NCI-H2196 (cell line): ENCODE results near the gene DHX16.

Experiments used
- DNase-seq: peaks from one replicate; lab custom pipeline; 2025; ENCODE audit not compliant: unreplicated experiment; lab: John Stamatoyannopoulos, UW

Gene DHX16

GRCh38 chr6:30640481-30640880, 32.3 kb downstream of the DHX16 start:
- DNase-seq, result no peak

GRCh38 chr6:30635834-30636233, 37.0 kb downstream of the DHX16 start:
- no peak for DNase-seq

DNA sequence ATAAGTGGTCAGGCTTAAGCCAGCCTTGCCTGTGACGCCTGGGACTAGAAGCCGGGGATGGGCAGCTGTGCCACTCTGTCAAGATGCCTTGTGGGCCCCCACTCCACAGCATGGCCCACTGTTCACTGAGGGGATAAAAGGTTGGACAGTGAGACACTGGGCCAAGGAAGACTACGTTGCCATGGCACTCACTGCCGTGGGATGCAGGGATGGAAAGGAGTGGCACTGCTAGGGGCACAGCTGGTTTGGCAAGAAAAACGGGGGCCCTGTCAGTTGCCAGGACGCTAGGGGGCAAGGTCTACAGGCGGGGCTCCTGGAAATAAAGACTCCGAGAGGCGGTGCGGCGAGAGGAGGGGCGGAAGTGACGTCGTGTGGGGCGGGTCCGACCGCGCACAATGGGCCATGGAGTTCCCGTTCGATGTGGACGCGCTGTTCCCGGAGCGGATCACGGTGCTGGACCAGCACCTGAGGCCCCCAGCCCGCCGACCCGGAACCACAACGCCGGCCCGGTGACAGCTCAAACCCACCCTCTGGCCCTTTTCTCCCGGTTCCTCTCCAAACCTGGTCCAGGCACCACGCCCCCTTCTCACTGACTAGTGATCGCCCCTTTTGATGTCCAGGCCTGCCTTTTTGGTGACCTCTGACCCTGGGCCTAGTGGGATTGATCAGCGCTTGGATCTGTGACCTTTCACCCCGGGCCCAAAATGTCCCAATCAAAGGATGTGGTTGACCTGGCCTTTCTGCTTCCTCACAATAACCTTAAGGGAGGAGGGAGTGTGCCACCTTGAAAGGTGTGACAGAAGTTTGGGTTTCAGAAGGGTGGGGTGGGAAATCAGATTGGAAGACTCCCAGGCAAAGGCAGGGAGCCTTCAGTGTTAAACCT, 46.1 kb downstream of the DHX16 start, which contains the start of gene ATAT1:
ATAT1 (plus strand) TSS at position 391 of the 883 bp plus-strand sequence.
- peak; percentile 87 for DNase-seq

- DNase-seq, result no peak
Observed at GRCh38 chr6:30625511-30625910, 47.3 kb downstream of the DHX16 start.

- DNase-seq, result no peak
Observed at GRCh38 chr6:30619561-30619960, 53.2 kb downstream of the DHX16 start.

- DNase-seq, result no peak
Observed at GRCh38 chr6:30618270-30618797, 54.5 kb downstream of the DHX16 start.

- DNase-seq, result peak; percentile 95
Observed at GRCh38 chr6:30617565-30618269, 55.1 kb downstream of the DHX16 start, which contains the start of gene MRPS18B. TSS of gene MRPS18B (plus strand) at chr6:30617840. CDS start at chr6:30617866, 26 bp downstream.

- peak; percentile 99 for DNase-seq
Observed at GRCh38 chr6:30616811-30617564, 55.8 kb downstream of the DHX16 start, which contains the start of gene PPP1R10. TSS of gene PPP1R10 (minus strand) at chr6:30617243. CDS start at chr6:30609944, 7,299 bp downstream.

GRCh38 chr6:30615958-30616810, 56.6 kb downstream of the DHX16 start:
- DNase-seq, result peak; percentile 26

DNA sequence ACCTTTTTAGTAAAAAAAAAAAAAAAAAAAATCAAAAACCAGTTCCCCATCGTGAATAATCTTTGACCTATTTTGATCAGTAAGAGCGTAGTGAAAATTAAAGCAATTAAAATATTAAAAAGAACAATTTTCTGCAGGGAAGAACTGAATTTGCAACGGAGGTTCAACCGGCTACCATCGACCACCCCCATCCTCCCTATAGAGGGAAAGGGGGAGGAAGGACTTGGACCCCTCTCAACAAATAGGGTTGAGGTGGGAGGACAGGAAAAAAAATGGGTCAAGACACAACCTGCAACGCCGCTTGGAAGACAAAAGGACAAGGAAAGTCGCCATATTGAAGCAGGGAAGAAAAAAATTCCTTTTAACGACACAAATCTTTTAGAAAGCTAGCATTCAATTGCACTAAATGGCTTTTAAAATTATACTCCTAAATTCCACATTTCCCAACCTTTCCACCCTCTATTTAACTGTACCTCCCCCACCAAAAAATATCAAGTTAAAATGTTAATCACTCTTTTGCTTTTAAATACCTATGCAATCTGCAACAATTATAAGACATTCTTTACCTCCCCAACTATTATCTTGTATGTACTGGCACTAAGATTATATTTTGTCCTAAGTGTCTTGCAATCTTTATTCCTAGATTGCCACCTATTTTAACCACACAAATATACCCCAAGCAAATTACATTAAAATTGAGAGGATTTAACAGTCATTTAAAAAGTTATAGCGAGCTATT, 57.4 kb downstream of the DHX16 start:
- DNase-seq, result peak; percentile 35

GRCh38 chr6:30614843-30615218, 58.0 kb downstream of the DHX16 start:
- DNase-seq, result peak; percentile 95

DNA sequence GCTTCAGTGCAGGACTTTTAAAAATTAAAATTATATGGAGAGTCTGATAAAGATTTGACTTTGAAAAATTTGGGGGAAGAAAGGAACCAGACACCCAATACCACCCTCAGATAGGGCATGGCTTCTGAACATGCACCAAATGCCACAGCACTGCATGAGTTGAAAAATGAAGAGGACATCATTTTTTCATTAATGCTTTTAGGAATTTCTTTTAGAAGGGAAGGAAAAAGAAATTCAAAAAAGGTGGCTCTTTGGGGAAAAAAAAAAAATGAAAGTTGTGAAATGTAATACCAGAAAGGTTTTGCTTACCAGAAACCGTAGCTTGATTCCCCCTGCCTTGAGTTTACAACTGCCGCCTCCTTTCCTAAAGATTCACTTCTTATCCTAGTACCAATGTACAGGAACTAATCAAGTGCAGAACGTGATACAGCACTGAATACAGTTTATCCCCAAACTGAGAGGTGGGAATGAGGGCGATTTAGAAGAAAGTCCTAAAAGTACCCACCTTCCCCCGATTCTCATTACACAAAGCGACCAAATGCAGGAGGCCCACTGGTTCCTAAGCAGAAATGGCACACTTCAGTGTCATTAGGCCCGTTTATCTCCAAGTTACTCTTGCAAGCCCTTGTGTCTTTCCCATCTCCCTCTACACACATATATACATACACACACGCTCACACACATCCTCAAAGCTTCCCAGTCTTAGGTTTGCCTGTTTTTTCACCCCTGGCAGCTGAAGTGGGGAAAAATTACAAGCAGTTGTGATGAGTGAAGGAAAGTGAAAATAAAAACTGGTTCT, 58.6 kb downstream of the DHX16 start:
- DNase-seq, result no peak

DNA sequence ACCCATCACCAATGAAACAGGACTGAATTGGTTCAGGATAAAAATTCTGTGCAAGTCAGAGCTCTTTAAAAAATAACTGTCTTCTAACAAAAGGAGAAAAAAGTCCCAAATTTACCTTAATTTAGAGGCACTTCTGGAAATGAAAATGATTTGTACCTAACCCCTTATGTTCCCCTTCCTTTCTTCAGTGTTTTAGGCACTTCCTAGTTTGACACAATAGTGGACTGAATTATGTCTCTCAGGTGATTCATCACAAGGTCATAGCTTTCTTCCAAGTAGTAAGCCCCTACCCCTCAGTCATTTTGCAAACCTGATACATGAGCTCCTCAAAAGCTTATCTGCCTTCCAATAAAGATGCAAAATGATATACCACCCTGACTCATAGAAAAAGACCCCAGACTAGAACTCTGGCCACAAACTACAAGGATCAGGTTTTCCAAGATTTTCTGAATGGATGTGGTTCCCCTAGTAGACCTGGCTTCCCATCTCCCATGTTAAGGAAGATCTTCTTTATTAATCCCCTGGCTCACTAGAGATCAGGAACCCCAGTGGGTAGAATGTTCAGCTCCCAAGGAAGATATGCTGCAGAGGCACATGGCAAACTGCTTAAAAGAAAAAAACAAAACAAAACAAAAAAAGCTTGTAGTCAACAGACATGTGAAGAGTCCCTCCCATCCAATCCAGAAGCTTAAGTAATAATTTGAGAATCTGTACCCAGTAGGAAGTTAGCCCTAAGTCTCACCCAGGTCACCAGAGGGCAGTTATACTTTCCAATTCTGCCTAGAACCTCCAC, 59.4 kb downstream of the DHX16 start:
- no peak for DNase-seq

DNA sequence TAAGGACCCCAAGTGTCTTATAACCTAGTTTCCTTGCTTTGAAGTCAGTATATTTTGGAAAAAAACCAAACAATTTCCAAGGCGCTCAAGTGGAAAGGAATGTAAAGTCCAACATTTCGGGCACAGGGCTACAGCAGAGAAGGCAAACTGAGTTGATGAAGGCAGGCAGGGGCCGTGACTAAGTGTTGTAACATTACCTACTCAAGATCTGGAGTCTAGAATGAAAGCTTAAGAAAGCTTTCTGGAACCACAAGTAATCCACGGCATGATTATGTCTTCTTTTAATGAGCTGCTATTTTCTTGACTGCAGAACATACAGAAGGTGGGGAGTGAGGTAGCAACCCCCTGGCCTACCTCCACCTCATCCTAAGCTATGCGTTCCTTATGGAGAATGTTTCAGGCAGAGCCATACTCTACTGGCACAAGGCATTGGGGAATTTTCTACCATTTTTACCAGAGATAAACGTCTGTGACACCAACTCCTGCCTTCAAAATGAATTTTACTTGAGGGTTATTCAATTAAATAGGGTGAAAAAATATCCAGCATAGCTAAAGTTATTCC, 60.0 kb downstream of the DHX16 start:
- no peak for DNase-seq

DNA sequence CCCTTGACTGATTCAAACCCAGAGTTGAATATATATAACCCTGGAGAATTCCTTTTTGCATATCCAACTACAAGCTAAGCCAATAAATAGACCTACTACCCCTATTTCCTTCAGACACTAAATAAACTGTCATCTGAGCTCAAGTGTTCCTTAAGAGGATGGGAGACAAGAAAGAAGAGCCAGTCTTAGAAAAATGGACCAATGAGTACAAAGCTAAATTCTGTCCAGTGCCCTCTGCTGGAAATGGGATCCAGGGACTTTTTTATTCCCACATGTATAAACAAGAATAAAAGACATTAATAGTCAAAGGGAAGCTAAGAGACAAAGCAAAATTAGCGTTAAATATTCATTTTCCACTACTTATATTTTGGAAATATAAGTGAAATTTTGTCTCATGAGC, 60.6 kb downstream of the DHX16 start:
- DNase-seq, result no peak

DNA sequence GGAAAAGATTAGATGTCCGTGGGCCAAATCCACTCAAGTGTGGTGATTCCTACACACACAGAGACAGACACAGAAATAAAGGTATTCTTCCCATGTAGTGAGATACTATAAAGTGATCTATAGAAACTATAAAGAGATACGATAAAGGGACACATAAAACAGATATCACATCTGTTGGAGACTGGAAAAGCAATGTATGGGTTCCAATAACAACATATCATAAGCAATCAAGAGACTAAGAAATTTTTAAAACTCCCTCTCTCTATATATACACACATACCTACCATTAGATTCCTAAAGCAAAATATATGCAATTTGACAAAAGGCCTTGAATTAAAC, 61.0 kb downstream of the DHX16 start:
- DNase-seq, result no peak

DNA sequence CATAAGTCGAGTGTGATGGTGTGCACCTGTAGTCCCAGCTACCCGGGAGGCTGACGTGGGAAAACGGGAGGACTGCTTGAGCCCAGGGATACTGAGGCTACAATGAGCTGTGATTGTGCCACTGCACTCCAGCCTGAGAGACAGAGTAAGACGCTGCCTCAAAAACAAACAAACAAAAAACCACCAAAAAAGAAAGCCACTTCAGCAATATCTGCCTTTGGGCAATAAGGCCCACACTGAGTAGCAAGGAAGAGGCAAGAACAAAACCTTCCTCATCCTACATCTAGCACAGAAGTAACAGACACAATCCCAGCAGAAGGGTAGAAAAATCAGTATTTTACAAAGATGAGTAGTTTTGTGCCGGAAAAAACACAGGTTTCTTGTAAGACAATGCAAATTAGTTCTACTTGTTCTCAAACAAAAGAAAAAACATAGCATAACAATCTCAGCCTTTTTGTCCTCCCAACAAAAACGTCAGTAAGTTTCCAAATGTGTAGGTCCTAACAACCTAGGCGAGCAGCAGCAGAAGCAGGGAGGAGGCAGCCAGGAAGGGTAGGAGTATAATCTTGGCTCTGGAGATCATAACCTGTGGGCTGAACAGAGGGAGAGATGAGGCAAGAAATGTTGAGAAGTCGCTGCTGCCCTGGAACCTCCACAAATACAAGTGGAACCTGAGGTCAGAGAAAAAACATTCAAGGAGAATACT, 61.5 kb downstream of the DHX16 start:
- DNase-seq, result no peak
